Mesothelial cell of epicardium (in vitro differentiated cells): ENCODE measurements around the gene PPP2R2C. TPM values are rescaled to one million over a fixed set of nuclear protein-coding genes. Genes with fewer than 3 reads are reported as not detected.

ENCODE experiments used
- DNase-seq, 2 experiments: peaks; one replicate each; pipeline ENCODE4 v3.0.0; 2021; ENCODE audit warnings: low spot score in 2 of 2; ENCODE audit not compliant: unreplicated experiment in 2 of 2
- H3K27ac Mint-ChIP-seq: 2 replicates; pipeline ENCODE4 v1.8.0; 2021; ENCODE audit warnings: mixed read lengths
- H3K27me3 Mint-ChIP-seq: 2 replicates; pipeline ENCODE4 v1.8.0; 2021; ENCODE audit warnings: low read depth, mixed read lengths
- H3K36me3 Mint-ChIP-seq: 2 replicates; pipeline ENCODE4 v1.8.0; 2021; ENCODE audit warnings: mixed read lengths
- H3K4me1 Mint-ChIP-seq: 2 replicates; pipeline ENCODE4 v1.8.0; 2021; ENCODE audit warnings: mixed read lengths
- H3K4me3 Mint-ChIP-seq: 2 replicates; pipeline ENCODE4 v1.8.0; 2021; ENCODE audit warnings: mild to moderate bottlenecking, moderate library complexity, mixed read lengths
- H3K9me3 Mint-ChIP-seq: 2 replicates; pipeline ENCODE4 v1.8.0; 2021; ENCODE audit warnings: mixed read lengths
- total RNA-seq: library from RNA; stranded (reverse); gene quantifications from 3 replicates; pipeline ENCODE4 v1.2.1, GENCODE V29; 2021
- TF ChIP-seq, protein P1 (sequence below): fragments of 200-600 bp; sonication (generic); IDR thresholded peaks from one replicate; pipeline ENCODE4 v1.5.0; 2021; ENCODE audit warnings: antibody characterized with exemption; ENCODE audit not compliant: unreplicated experiment

Gene PPP2R2C
- total RNA-seq, 1 donor from 2014 or later = 5.2 TPM

DNA sequence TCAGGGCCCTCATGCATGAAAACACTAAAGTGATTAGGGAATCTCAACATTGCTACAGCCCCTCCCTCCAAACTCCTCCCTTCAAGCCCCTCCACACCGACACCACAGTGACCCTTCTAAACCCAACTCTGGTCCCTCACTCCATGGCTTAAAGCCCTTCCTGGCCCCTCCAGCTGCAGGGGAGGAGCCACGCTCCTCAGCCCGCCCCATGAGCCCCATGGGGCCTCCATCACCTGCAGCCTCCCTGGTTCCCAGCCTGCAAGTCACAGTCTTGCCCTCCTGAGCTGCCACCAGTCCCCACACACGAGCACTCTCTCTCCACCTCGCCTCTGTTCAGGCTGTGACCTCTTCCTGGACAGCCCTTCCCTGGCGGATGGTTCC, 31.2 kb downstream of the PPP2R2C start:
- peaks cover 3% of the 10 kb centered on the region for H3K9me3 Mint-ChIP-seq
- no peak overlapping the region for H3K4me3 Mint-ChIP-seq
- H3K36me3 Mint-ChIP-seq = no peaks in the 10 kb centered on the region
- H3K4me1 Mint-ChIP-seq = peaks cover 29% of the 10 kb centered on the region
- no peak for DNase-seq
- TF ChIP-seq, protein P1, sequence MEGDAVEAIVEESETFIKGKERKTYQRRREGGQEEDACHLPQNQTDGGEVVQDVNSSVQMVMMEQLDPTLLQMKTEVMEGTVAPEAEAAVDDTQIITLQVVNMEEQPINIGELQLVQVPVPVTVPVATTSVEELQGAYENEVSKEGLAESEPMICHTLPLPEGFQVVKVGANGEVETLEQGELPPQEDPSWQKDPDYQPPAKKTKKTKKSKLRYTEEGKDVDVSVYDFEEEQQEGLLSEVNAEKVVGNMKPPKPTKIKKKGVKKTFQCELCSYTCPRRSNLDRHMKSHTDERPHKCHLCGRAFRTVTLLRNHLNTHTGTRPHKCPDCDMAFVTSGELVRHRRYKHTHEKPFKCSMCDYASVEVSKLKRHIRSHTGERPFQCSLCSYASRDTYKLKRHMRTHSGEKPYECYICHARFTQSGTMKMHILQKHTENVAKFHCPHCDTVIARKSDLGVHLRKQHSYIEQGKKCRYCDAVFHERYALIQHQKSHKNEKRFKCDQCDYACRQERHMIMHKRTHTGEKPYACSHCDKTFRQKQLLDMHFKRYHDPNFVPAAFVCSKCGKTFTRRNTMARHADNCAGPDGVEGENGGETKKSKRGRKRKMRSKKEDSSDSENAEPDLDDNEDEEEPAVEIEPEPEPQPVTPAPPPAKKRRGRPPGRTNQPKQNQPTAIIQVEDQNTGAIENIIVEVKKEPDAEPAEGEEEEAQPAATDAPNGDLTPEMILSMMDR = no peak
- no peak overlapping the region for H3K27ac Mint-ChIP-seq
- peaks cover 26% of the 10 kb centered on the region for H3K27me3 Mint-ChIP-seq

DNA sequence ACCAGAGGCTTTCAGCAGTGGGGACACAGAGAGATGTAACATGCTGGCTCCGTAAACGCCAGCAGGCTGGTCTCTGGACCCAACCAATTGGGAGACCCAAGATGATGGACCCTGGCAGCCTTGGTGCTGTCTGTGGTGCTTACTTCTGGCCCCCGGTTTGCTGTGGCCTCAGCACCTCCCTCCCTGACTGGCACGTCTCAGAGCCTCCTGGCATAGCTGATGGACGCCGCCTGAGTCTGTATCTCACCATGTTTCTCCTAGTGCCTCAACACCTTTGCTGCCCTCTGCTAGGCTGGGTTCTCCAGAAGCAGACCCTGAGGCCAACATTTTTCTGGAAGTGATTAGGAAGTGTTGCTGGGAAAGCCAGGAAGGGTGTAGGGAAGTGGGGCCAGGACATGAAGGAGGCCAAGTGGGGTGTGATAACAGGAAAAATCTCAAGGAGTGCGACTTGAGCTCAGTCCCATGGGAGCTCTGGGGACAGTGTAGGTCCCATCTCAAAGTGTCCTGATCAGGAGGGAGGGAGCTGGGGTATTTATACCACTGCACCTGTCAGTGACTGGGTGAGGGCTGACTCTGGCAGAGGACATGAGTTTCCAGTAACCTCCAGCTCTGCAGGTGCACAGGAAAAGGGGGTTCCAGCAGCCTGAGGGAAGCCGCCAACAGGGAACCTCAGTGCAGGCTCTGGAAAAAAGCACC, 31.8 kb downstream of the PPP2R2C start:
- Mint-ChIP-seq H3K9me3 (peaks cover 8% of the 10 kb centered on the region), H3K27me3 (peaks cover 26% of the 10 kb centered on the region), H3K36me3 (no peaks in the 10 kb centered on the region), H3K4me1 (peaks cover 26% of the 10 kb centered on the region), H3K27ac (no peak overlapping the region), H3K4me3 (no peak overlapping the region)
- TF ChIP-seq, protein P1 = no peak
- no peak for DNase-seq

DNA sequence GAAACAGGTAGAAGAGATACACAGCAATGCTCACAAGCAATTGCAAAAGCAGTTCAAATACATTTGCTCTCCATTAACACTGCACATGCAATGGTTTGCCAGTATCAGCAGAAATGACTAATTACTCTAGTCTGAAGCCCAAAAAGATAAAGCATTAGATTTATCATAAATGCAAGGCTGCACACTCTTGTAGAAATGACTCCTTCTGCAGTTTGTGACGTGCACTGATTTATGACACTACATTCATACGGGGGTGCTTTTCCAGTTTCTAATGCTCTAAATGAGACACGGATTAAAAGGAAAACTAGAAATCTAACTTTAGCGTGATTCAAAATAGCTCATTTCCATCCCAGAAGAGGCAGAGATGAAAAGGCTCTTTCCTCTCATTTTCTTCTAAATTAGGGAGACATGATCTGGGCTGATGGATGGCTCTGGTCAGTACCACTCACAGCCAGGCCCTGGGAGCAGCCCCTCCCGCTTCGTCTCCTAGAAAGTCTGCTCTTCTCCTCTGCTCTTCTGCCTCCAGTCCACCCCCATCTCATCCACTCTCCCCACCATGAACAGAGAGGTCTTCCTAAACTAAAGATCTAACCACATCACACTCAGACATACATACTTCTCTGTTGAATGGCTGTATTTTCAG, 33.2 kb downstream of the PPP2R2C start:
- Mint-ChIP-seq H3K4me1 (peaks cover 22% of the 10 kb centered on the region), H3K27me3 (peaks cover 26% of the 10 kb centered on the region), H3K9me3 (peaks cover 17% of the 10 kb centered on the region), H3K27ac (peak overlapping the region; percentile 20), H3K4me3 (no peak overlapping the region), H3K36me3 (no peaks in the 10 kb centered on the region)
- DNase-seq = no peak
- TF ChIP-seq, protein P1 = no peak

DNA sequence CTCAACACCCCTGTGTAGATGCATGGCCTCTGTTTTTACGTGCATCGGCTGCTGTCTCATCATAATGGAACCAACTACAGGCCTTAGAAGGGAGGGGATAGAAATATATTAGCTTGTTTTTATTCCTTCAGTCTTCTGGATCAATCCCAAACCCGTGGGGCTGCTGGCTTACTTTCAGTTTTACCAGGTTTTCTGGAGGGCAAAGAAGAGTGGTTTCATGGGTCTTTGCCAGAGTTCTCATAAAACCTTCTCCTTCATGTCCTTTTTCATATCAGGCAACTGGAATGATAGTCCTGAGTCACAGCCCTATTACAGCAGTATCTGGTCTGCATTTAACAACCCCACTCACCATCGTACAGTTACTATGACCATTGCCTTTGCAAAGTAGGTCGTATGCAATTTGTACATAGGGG, 34.6 kb downstream of the PPP2R2C start:
- no peak for DNase-seq
- Mint-ChIP-seq H3K4me3 (no peak overlapping the region), H3K9me3 (peaks cover 24% of the 10 kb centered on the region), H3K4me1 (peaks cover 22% of the 10 kb centered on the region), H3K27me3 (peaks cover 24% of the 10 kb centered on the region), H3K27ac (peak overlapping the region; percentile 76), H3K36me3 (no peaks in the 10 kb centered on the region)
- TF ChIP-seq, protein P1 = no peak

DNA sequence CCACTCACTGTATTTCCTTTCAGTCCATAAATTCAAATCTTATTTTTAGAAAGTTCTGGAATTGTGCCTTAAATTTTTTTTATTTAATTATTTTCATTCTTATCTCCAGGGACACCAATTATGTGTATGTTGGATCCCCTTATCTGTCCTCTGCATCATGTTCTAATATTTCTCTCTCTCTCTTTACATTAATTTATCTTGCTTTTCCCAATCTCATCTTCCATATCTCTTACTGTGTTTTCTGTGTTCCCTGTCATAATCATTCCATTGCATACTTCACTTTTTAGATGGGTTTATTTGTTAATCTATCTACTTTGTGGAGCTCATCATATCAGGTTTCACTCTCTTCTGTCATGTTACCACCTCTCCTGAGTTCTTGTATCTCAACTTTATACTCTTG, 37.4 kb downstream of the PPP2R2C start:
- no peak overlapping the region for H3K4me3 Mint-ChIP-seq
- no peak overlapping the region for H3K27ac Mint-ChIP-seq
- peaks cover 21% of the 10 kb centered on the region for H3K4me1 Mint-ChIP-seq
- peaks cover 24% of the 10 kb centered on the region for H3K9me3 Mint-ChIP-seq
- no peaks in the 10 kb centered on the region for H3K36me3 Mint-ChIP-seq
- H3K27me3 Mint-ChIP-seq = peaks cover 26% of the 10 kb centered on the region
- TF ChIP-seq, protein P1 = no peak
- DNase-seq = no peak
